HG03565 (cell line): Measurements from ENCODE around the gene DLL1.
"Not testable (repeated sequence)": the region's sequence is repeated elsewhere in the genome, so short reads cannot be mapped to it uniquely, and the experiment has no call there.

Experiments
- ATAC-seq: cut with Tn5 transposase; IDR thresholded peaks from one replicate; pipeline ENCODE4 v1.9.1; 2021; ENCODE audit warnings: mild to moderate bottlenecking, moderate library complexity; ENCODE audit not compliant: unreplicated experiment

DLL1 gene, protein sequence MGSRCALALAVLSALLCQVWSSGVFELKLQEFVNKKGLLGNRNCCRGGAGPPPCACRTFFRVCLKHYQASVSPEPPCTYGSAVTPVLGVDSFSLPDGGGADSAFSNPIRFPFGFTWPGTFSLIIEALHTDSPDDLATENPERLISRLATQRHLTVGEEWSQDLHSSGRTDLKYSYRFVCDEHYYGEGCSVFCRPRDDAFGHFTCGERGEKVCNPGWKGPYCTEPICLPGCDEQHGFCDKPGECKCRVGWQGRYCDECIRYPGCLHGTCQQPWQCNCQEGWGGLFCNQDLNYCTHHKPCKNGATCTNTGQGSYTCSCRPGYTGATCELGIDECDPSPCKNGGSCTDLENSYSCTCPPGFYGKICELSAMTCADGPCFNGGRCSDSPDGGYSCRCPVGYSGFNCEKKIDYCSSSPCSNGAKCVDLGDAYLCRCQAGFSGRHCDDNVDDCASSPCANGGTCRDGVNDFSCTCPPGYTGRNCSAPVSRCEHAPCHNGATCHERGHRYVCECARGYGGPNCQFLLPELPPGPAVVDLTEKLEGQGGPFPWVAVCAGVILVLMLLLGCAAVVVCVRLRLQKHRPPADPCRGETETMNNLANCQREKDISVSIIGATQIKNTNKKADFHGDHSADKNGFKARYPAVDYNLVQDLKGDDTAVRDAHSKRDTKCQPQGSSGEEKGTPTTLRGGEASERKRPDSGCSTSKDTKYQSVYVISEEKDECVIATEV

DNA sequence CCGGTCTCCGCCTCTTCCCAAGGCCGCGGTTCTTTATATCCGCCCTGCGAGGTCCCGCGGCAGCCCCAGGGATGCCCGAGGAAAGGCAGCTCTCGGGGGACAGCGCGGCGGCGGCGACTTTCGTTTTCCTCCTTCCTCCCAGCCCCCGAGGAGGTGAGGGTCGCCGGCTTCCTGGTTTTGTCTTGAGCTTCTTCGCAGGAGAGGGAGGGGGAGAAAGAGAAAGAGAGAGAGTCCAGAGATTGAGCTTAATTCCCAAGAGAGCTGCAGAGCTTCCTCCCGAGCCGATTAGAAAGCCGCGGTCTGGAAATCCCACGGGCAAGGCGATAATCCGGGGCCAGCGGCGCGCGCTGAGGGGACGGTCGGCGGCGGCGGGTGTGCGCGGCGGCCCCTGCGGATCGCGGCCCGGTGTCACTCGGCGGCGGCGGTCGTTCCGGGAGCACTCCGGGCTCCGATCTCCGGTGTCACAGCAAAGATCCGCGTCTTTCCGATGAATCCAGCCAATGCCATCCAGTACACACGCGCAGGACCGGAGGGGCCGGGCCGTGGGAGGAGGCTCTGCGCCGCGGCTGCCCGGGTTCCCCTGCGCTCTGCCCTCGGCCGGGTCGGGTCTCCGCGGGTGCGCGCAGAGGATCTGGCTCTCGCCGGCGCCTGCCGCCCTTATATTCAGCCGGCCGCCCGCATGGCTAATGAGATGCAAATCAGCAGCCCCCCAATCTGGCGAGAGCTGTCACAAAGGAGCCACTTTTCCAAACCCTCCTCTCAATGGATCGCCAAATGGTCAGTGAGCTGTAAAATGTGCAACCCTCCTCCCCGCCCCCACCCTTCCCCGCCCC lies at the start of gene DLL1:
DLL1 (minus strand) TSS at position 783 of the 833 bp plus-strand sequence. CDS start 939 bp downstream, outside the sequence.
- ATAC-seq = no peak

DNA sequence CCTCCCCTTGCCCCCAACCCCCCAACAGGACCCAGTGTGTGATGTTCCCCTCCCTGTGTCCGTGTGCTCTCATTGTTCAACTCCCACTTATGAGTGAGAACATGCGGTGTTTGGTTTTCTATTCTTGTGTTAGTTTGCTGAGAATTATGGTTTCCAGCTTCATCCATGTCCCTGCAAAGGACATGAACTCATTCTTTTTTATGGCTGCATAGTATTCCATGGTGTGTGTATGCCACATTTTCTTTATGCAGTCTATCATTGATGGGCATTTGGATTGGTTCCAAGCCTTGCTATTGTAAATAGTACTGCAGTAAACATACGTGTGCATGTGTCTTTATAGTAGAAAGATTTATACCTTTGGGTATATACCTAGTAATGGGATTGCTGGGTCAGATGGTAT lies 44.3 kb upstream of the DLL1 start:
- not testable (repeated sequence) for ATAC-seq

DNA sequence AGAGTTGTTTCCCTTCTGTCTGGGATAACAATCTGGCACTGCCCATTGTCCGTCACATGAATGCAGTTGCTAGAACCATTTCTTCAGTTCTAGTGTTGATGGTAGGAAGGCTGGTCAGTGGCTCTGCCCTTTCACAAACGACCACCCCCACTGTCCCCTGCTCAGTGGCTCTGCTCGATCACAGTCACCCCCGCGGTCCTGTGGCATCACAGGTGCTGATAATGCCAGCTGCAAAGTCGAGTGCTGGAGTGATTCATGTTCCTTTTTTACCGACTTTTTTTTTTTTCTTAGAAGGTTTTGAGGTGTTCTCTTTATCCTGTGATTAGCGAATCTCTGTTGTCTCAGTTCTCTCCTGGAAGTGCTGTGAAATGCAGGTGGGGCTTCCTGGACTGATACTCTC lies 38.4 kb upstream of the DLL1 start:
- ATAC-seq = no peak

DNA sequence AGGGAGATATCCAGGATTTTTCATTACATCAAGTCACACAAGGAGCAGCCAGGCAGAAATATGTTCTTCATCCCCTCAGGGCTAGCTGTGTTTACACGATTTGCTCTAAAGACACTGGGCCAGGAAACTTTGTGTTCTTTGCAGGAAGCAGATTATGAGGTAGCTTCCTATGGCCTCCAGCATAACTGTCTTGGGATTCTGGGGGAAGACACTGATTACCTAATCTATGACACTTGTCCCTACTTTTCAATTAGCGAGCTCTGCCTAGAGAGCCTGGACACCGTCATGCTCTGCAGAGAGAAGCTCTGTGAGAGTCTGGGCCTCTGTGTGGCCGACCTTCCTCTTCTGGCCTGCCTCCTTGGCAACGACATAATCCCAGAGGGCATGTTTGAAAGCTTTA lies 26.8 kb upstream of the DLL1 start:
- ATAC-seq = no peak

DNA sequence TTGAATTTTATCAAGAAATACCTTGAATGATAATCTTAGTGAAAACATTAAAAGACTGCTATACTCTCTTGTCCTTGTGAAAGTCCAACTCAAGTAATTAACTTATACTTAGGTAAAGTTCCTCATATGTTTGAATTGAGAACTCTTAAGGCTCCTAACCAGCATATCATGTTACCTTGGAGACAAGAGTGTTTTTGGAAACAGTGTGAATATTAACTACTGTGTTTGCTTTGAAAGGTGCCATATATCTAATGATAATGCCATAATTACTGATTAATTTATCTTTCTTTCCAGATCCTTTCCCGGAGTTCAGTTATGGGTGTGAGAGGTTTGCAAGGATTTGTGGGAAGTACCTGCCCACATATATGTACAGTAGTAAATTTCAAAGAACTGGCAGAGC lies 26.2 kb upstream of the DLL1 start:
- no peak for ATAC-seq

DNA sequence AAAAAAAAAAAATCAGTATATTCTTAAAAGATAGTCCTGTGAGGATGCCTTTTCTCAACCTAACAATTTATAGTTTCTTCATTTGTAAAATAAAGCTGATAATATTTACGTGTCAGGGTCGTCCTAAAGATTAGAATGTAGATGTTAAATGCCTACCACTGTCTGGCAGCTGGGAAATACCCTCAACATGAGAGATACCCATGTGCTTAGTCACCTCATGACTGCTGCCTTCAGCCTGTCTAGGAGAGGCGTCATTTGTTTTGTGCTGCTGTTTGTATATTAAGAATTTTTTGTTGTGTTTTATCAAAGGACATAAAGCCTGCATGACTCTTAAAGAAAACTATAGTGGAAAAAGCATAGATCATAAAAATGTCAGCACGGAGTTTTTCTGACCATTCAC lies 25.2 kb upstream of the DLL1 start:
- ATAC-seq = no peak

DNA sequence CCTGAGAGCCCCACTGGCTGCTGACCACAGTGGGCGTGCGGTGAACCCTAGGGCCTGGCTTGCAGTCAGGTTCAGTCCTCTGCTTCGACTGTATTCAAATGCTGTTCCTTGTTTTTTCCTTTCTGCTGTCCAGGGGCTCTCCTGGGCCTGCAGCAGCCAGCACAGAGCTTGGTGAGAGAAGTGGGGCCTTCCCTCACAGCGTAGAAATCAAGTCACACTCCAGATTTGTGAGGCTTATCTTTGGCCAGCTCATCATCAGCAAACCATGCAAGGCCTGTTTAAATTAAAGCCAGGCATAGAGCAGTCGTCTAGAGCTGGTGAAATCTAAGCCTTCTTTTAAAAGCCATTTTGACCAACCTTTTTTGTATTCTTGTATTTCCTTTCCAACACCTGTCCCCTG lies 24.1 kb upstream of the DLL1 start:
- no peak for ATAC-seq

DNA sequence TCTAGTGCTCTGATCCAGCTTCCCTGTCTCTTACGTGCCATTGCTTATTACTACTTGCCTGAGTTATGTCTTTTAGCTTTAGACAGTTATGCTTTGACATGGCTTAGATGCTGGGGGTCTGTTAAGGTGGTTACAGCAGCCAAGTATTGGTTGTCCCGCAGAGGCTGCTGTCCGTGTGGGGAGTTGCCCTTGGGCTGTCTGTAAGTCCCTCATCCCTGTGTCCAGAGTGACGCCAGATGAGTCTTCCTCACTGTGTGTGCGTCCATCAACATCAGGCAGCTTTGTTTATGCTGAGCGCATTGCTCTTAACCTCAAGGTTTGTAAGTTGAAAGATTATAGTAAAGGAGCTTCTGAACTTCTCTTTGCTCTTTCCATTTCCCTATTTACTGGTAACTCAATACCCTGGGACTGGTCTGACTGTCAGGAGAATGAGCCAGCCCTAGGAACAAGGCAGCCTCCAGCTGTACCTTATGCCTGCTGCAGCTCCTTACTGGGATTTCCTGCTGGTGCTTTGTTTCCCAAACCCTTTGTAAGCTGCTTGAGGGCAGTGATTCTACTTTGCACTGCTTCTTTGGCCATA lies 22.9 kb upstream of the DLL1 start:
- ATAC-seq = no peak

DNA sequence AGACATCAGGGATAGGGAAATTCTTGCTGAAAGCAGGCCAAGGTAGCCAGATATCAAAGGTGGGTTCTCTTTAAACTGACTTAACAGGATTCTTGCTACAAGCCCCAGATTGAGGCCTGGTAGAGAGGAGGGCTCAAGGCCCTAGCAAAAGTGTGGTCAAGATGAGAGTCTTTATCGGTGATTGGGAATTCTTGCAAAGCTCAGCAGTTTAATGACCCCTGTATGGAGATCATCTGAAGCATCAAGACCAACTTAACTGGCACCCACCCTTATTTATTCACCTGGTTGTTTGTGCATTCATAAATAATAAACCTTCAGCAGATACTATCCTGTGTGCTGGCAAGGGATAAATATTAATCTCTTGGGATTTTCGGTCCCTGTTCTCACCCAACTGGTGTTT lies 22.0 kb upstream of the DLL1 start:
- no peak for ATAC-seq

DNA sequence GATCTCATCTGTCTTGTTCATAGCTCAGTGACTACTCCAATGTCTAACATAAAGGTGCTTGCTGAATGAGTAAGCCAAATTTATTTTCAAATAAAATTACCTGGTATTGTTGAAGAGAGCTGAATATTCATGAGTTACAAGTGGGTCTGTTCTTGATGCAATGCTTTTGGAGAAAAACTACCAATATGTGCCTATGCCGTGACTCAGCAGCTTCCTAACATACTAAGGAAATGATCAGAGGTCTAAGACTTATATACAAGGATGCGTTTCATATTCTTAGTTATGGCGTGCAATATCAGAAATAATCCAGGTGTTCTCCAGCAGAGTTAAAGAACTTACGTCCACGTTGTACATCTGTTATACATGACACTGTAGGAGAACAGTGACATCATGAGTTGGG lies 20.8 kb upstream of the DLL1 start:
- no peak for ATAC-seq

DNA sequence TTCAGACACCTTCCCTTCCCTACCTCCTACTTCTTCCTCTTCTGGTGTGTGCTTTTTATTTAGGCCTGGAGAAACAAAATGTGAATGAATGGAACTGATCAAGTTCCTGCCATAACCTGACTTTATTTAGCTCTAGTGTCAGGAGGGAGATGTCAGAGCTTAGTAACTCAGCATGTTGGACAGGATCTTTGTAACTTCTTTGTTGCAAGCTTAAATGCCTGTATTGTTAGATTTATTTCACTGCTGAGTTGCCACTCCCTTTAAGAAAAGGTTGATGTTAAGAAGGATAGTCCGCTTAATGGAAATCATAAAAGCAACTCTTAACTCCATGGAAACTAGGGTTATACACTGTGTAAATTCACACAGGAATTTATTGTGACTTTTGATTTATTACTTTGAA lies 17.9 kb upstream of the DLL1 start:
- no peak for ATAC-seq

DNA sequence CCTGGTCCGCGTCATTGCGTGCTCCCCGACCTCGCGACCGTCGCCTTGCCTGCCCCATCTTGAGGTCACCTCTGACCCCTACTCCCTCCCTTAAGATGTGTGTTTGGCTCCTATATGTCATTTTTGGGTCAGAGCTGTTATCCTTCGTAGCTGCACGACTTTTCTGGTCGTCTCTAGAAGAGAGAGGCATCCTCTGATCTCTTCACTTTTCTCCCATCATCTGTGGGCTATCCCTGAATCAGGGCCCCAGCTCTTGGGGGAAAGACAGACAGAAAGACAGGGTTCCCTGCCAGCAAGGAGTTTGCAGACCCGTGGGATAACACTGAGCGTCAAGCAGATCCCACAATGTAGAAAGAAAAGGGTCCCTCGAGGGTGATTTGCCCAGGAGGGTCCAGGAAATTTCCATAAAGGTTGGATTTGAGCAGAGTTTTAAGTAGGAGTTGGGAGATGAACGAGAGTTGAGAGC lies 16.2 kb upstream of the DLL1 start:
- no peak for ATAC-seq

DNA sequence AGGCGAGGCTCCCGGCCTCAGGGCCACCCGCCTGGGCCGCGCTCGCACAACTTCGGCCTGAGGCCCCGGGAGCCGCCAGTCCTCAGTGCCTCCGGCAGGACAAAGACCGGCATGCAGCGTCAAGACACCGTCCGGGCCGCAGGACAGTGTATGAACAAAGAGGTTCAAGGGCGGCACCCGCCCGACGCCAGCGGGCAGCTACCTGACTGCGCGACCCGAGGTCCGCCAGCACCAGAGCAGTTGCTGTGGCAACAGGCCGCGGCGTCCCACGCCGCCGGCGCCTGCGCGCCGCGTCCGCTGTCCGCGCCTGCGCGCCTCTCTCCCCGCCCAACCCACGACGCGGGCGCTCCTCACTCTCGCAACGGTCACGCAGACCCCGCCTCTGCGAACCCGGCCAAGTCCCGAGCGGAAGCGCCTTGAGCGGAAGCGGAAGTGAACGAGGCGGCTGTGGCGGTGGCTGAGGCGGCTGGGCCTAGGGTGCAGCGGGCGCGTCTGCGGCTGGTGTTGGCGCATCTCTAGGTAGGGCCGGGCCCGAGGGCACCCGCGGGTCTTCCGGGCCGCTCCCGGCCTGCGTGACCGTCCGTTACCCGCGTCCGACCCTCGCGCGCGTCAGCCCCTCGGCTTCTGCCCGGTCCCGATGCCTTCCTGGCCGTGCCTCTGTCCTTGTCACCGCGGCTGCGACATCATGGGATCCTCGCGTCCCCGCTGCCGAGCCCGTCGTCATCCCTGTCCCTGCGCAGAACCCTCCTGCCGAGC lies 15.6 kb upstream of the DLL1 start, which contains the start of gene FAM120B:
FAM120B (plus strand) TSS at position 435 of the 756 bp plus-strand sequence. CDS start 10,633 bp downstream, outside the sequence.
- peak; percentile 95 for ATAC-seq

DNA sequence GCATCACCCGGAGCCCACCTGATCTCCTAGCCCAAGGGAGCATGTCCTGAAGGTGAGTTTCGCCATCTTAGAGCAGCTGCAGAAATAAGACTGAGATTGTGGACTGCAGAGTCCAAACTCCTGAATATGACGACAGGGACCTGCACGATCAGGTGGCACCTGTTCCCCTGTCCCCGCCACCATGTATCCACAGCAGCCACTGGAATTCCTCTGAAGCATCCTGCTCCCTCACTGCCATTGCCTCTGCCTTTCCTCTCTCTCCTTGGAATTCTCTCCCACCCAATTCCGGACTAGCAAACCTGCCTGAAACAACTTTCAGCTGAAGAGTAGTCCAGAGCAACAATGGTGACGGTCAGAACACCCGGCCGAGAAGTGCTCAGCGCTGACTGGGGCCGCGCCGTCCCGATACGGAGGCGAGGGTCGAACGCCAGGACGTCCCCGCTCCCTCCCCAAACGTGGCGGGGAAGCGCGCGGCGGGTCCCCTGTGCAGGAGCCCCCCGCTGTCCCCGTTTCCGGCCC lies 15.0 kb upstream of the DLL1 start:
- no peak for ATAC-seq

DNA sequence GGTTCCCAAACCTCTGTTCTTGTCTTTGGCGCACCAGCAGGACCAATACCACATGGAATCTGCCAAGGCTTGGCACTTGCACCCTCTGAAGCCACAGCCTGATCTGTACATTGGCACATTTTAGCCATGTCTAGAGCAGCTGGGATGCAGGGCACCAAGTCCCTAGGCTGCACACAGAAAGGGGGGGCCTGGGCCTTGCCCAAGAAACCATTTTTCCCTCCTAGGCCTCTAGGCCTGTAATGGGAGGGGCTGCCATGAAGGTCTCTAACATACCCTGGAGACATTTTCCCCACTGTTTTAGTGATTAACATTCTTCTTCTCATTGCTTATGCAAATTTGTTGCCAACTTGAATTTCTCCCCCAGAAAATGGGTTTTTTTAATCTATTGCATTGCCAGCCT lies 10.3 kb upstream of the DLL1 start:
- ATAC-seq = no peak

DNA sequence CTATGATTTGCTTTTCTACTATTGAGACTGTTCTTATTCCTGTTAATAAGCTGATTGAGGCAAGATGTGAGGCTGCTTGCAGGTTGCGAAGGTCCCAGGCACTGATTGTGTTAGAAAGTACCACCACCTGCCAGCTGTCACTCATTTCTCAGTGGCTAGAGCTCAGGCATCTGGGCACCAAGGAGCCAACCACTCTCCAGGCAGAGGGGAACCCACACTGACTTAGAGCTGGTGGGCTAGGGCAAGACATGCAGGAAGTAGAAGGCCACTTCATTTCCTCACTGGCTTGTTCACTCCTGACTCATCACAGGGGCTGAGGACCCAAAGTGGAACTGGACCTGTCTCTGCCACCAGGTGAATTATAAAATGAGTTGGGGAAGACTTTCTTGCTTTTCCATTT lies 7.8 kb upstream of the DLL1 start:
- no peak for ATAC-seq

DNA sequence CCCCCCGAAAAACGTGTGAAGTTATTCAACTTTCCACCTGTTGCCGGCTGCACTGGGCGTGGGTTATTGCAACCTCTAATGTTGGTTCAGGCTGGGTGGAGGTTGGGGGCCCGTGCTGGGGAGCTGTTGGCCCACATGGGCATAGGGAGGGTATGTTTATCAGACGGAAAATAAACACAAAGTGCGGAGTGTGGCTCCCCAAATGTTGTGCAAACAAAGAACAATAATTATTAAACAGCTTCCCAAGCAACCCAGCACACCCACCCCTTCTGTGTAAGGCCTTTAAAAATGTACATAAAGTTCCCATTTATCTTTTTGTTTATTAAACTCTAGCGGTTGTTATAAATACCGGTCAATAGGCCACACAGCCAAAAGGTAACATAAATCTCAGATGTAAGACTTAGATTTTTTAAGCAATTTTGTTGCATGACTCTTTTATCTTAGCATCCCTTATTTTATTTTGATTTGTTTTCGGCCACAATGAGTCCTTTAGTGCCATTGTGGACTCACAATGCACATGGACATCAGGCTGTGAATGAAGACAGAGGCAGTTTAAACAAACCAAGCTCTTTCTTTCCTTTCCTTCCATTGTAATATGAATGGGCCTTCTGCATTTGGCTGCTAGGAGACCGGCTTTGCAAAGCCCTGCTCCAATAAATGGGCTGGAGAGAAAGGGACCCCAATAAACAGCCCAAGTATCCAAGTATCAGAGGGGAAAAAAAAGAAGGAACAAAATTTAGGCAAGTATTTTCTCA lies 6.9 kb upstream of the DLL1 start:
- ATAC-seq = no peak

DNA sequence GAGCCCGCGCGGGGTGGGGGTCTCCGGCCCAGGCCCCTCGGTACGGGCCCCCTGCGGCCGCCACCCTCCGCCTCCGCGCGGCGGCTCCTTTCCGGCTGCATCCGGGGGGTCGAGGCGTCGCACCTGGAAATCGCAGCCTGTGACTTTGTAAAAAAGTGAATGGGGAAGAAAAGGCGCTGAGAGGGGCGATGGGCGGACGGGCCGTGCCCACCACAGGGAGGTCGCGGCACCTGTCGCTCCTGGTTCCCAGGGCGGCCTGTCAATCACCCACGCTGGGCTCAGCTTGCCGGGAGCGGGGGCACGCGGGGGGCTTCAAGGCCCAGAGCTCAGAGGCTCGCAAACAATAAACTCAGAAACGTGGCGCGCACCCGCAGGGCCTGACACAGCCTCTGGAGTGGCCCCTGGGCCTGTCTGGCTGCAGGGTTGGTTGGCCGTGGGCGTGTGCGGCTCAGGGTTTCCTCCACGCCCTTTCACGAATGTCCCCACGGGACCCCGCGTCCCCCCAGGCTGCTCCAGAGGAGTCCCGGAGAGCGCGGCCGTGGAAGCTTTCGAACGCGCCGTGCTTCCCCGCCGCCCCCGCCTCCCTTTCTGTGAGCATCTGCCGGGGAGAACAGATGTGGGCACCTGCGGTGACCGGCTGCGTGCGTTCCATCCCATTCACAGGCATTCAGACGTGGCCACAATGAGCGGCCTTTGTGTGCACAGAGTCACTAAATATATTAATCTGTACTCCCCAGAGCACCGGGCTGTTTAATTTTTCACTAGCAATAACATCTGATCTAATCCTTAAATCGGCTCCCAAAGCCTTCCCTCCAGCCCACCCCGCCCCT lies 6.1 kb upstream of the DLL1 start:
- ATAC-seq = no peak

DNA sequence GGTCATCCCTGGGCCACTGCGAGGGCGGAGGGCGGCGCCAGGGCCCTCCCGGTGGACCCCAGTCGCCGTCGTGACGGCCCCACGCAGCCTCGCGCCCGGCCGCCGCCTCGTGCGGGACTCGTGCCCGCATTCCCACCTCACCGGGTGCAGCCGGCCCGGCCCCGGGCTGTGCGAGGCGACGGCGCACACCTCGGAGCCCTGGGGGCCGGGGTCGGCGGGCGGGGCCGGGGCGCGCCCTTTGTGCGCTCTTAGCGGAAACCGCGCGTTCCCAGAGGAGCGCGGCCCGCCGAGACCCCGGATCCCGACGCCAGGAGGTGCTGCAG lies 5.5 kb upstream of the DLL1 start:
- ATAC-seq = no peak
